Left forelimb (tissue), 1 donor: ENCODE results near the gene SPECC1.
"Not testable (repeated sequence)": the region's sequence is repeated elsewhere in the genome, so short reads cannot be mapped to it uniquely, and the experiment has no call there.

Source experiments
- DNase-seq: peaks from one replicate; pipeline ENCODE4 v3.0.0-alpha.2; 2018; ENCODE audit warnings: low spot score

The SPECC1 gene

GRCh38 chr17:20010099-20010863, 1.1 kb downstream of the SPECC1 start:
- DNase-seq = no peak

DNA sequence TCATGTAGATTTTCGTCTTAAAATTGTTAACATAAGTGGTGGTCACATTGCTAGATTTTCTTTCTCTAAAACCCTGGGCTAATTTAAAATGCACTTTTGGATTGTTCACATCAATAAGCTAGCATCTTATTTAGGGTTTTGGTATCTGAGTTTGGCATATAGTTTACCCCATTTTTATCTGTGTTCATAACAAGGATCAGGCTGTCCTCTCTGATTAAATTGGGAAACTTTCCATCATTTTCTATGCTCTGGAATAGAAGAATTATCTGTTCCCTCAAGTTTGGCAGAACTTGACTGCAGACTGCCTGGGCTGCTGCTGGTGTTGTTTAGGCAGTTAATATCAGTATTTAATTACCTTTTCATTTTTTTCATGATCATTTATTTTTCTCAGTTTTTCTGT, 1.8 kb downstream of the SPECC1 start:
- DNase-seq = no peak

GRCh38 chr17:20012017-20012536, 2.9 kb downstream of the SPECC1 start:
- no peak for DNase-seq

DNA sequence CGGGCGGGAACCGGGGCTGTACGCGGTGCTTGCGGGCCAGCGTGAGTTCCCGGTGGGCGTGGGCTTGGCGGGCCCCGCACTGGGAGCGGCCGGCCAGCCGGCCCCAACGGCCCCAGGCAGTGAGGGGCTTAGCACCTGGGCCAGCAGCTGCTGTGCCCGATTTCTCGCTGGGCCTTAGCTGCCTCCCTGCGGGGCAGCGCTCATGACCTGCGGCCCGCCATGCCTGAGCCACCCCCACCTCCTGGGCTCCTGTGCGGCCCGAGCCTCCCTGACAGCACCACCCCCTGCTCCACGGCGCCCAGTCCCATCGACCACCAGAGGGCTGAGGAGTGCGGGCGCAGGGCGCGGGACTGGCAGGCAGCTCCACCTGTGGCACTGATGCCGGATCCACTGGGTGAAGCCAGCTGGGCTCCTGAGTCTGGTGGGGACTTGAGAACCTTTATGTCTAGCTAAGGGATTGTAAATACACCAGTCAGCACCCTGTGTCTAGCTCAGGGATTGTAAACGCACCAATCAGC, 7.4 kb downstream of the SPECC1 start:
- DNase-seq = not testable (repeated sequence)

DNA sequence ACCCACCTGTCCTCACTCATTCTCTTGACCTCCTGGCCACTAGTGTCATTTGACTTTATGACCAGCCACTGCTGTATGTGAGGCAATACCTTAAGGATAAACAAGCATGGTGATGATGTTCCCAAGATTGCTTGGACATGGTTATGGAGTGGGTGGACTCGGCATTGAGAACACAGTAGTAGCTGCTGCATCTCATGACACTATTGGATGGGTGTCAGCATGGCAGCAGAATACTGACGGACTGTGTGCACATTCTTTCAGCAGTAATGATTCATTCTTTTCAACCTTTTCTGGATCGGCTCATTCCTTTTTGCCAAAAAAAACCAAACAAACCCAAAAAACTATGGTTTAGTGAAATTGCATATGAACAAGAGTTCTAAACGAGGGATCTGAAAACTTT, 13.5 kb downstream of the SPECC1 start:
- no peak for DNase-seq

GRCh38 chr17:20026960-20027359, 17.8 kb downstream of the SPECC1 start:
- DNase-seq = no peak

DNA sequence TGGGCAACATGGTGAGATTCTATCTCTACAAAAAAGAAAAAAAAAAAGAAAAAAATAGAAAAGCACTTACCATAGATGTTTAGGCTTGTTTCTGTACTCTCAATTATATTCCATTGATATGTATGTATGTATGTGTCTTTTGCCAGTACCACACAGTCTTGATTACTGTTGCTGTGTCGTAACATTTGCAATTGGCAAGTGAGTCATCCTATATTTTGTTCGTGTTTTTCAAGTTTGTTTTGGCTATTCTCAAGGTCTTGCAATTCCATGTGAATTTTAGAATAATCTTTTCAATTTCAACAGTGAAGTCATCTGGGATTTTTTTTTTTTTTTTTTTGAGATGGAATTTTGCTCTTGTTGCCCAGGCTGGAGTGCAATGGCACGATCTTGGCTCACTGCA, 19.3 kb downstream of the SPECC1 start:
- no peak for DNase-seq

- DNase-seq = no peak
These were observed 23.5 kb downstream of the SPECC1 start for GRCh38 chr17:20032636-20033035.

- DNase-seq = no peak
These were observed 24.3 kb downstream of the SPECC1 start for GRCh38 chr17:20033415-20033814.

- no peak for DNase-seq
These were observed 26.3 kb downstream of the SPECC1 start for GRCh38 chr17:20035501-20035900.

DNA sequence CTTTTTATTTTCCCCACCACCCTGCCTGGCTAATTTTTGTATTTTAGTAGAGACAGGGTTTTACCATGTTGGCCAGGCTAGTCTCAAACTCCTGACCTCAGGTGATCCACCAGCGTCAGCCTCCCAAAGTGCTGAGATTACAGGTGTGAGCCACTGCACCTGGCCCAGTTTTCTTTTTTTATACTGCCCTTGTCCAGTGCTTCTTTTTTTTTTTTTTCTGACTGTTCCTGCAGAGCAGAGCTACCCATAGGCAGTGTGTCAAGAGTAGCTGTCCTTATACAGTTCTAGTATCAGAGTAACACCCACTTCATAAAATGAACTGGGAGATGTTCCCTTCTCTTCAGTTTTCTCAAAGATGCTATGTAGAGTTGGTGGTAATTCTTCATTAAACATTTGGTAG, 28.1 kb downstream of the SPECC1 start:
- not testable (repeated sequence) for DNase-seq

GRCh38 chr17:20039037-20039436, 29.9 kb downstream of the SPECC1 start:
- no peak for DNase-seq

DNA sequence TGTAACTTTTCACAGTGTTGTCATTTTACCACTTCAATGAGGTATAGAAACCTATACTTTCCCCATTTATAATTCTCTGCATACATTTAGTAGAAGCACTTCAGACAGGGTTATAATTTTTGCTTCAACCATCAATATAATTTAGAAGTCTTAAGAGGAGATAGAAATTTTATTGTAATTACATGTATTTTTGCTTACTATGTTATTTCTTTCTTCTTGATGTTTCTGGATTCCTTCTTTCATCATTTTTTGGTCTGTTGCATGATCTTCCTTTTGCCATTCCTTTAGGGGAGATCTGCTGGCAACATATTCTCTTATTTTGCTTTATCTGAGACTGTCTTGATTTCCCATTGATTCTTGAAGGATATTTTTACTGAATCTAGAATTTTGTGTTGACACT, 31.1 kb downstream of the SPECC1 start:
- DNase-seq = no peak

DNA sequence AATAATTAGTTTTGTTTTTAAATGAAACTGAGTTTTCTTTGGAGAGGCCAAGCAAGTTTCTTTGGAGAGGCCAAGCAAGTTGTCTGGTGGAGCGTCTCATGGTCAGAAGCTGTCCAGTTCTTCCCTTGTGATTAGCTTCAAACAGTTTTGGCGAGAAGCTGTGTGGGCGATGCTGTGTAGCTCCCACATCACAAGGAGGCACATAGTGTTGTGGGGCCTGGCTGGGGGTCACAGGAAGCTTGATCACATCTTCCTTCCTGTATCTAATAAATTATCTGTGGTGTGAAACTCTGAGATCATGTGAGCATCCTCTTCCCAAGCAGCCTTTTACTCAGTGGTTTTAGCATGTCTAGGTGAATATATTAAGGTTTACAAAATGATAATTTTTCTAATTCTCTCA, 33.9 kb downstream of the SPECC1 start:
- no peak for DNase-seq

- no peak for DNase-seq
These were observed 36.3 kb downstream of the SPECC1 start for GRCh38 chr17:20045476-20045875.

DNA sequence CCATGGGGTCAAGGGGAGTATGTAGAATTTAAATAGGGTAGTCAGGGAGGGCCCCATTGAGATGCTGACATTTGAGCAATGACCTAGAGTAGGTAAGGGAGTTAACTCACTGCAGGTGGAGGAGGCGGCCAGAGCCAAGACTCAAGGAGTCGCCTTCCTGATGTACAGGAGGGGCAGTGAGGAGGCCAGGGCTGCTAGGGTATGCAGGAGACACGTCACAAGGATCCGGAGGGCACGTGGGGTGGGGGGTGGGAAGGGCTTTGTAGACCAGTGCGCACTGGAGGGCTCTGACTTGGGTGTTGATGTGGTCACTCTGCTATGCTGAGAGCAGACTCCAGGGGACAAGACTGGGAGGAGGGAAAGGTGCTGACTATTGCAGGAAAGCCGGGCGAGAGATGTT, 37.5 kb downstream of the SPECC1 start:
- no peak for DNase-seq

DNA sequence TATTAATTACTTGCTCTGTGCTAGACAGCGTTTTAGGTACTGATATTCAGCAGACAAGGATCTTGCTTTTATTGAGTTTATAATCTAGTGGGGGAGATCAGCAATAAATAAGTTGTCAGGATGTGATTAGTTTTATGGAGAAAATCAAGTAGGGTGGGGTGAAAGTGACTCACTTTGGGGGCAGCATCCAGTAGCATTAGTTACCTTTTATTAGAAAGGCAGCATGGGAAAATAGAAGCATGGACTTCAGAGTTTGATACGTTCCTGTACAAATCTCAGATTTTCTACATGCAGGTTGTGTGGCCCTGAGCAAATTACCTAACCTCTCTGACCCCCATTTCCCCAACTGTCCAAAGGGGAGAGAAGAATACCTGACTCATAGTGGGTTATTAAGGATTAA, 42.5 kb downstream of the SPECC1 start:
- no peak for DNase-seq

DNA sequence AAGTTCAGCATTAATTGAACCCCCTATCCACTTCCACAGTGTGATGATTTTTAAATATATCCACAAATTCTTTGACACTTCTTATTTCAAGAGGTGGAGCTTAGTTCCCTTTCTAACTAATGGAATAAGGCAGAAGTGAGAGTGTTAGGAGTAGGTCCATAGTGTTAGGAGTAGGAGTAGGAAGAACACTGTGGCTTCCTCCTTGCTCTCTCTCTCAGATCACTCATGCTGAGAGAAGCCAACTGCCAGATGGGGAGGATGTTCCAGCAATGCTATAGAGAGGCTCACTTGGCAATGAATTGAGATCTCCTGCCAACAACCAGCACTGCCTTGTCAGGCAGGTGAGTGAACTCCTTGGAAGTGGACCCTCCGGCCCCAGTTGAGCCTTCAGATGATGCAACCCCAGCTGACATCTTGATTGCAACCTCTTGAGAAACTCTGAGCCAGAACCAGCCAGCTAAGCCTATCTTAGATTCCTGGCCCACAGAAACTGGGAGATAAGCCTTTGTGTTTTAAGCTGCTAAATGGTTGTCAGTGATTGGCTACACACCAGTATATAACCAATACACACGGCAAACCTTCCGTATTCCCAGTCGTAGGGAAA, 44.3 kb downstream of the SPECC1 start:
- DNase-seq = no peak

- DNase-seq = no peak
These were observed 50.6 kb downstream of the SPECC1 start for GRCh38 chr17:20059728-20060188.

- DNase-seq = peak; percentile 75
These were observed 54.8 kb downstream of the SPECC1 start for GRCh38 chr17:20063665-20064648.

- DNase-seq = no peak
These were observed 57.1 kb downstream of the SPECC1 start for GRCh38 chr17:20066253-20066652.

- no peak for DNase-seq
These were observed 58.6 kb downstream of the SPECC1 start for GRCh38 chr17:20067711-20068110.
